DOHH2 (cell line): ENCODE data around the gene TMEM94.

Experiments
- H3F3A ChIP-seq: fragments of 200-600 bp; sonication (generic), shearing (Covaris generic); 2 replicates; pipeline ENCODE4 v1.6.0; 2016; ENCODE audit warnings: antibody characterized with exemption, mild to moderate bottlenecking; ENCODE audit not compliant: control insufficient read depth, insufficient read depth
- H3K27ac ChIP-seq: fragments of 200-600 bp; sonication (generic); 2 replicates; pipeline ENCODE4 v1.5.1; 2014; ENCODE audit warnings: low read depth, mild to moderate bottlenecking, low read length, moderate library complexity
- H3K27me3 ChIP-seq: fragments of 200-600 bp; sonication (generic); 2 replicates; pipeline ENCODE4 v1.6.1; 2014; ENCODE audit warnings: mild to moderate bottlenecking, low read length, mixed read lengths; ENCODE audit not compliant: control insufficient read depth
- H3K36me3 ChIP-seq: fragments of 200-600 bp; sonication (generic); 2 replicates; pipeline ENCODE4 v1.6.1; 2014; ENCODE audit warnings: mild to moderate bottlenecking, low read length, moderate library complexity, mixed read lengths; ENCODE audit not compliant: control insufficient read depth
- H3K4me1 ChIP-seq: fragments of 200-600 bp; sonication (generic); 2 replicates; pipeline ENCODE4 v1.6.1; 2014; ENCODE audit warnings: mild to moderate bottlenecking, low read length, mixed read lengths; ENCODE audit not compliant: control insufficient read depth
- H3K4me2 ChIP-seq: fragments of 200-600 bp; sonication (generic); 2 replicates; pipeline ENCODE4 v1.6.0; 2014; ENCODE audit warnings: mild to moderate bottlenecking, low read length, moderate library complexity
- H3K4me3 ChIP-seq: fragments of 200-600 bp; sonication (generic); 2 replicates; pipeline ENCODE4 v1.5.1; 2014; ENCODE audit warnings: mild to moderate bottlenecking, low read length, mixed read lengths
- H3K79me2 ChIP-seq: fragments of 200-600 bp; sonication (generic); 2 replicates; pipeline ENCODE4 v1.6.1; 2014; ENCODE audit warnings: mild to moderate bottlenecking, low read length, mixed read lengths; ENCODE audit not compliant: control insufficient read depth
- H3K9me2 ChIP-seq: fragments of 200-600 bp; sonication (generic); replicated peaks from 2 replicates; pipeline ENCODE4 v1.6.1; 2014; ENCODE audit warnings: mild to moderate bottlenecking, low read length, mixed read lengths; ENCODE audit not compliant: control insufficient read depth
- H3K9me3 ChIP-seq: fragments of 200-600 bp; sonication (generic); 2 replicates; pipeline ENCODE4 v1.6.1; 2014; ENCODE audit warnings: antibody characterized with exemption, low read length, mixed read lengths; ENCODE audit not compliant: control insufficient read depth, insufficient read depth
- H4K20me1 ChIP-seq: fragments of 200-600 bp; sonication (generic); 2 replicates; pipeline ENCODE4 v1.6.0; 2014; ENCODE audit warnings: low read depth, mild to moderate bottlenecking, antibody characterized with exemption, low read length, moderate library complexity; ENCODE audit not compliant: control insufficient read depth, insufficient read depth
- CTCF ChIP-seq: fragments of 200-600 bp; sonication (generic); IDR thresholded peaks from one replicate; pipeline ENCODE4 v1.5.1; 2014; ENCODE audit warnings: antibody characterized with exemption, mild to moderate bottlenecking, low read depth, low read length; ENCODE audit not compliant: poor library complexity, severe bottlenecking
- EZH2phosphoT487 ChIP-seq: fragments of 200-600 bp; sonication (generic); IDR thresholded peaks from 2 replicates; pipeline ENCODE4 v1.6.1; 2017; ENCODE audit warnings: borderline replicate concordance, mild to moderate bottlenecking, antibody characterized with exemption, low read length, moderate library complexity, mixed read lengths

The TMEM94 gene

GRCh38 chr17:75504347-75505151 is 48.1 kb downstream of the TMEM94 start:
- Histone ChIP-seq H4K20me1 (no peaks in the 10 kb centered on the region), H3K79me2 (no peaks in the 10 kb centered on the region), H3K36me3 (no peaks in the 10 kb centered on the region), H3K4me3 (no peak overlapping the region), H3K9me2 (no peaks in the 10 kb centered on the region), H3K27me3 (no peaks in the 10 kb centered on the region), H3K4me2 (no peak overlapping the region), H3K9me3 (no peaks in the 10 kb centered on the region), H3K27ac (no peak overlapping the region), H3F3A (no peaks in the 10 kb centered on the region), H3K4me1 (no peaks in the 10 kb centered on the region)
- TF ChIP-seq CTCF, result peak; percentile 73
- TF ChIP-seq EZH2phosphoT487, result no peak

- Histone ChIP-seq H3K79me2 (no peaks in the 10 kb centered on the region), H3K4me1 (no peaks in the 10 kb centered on the region), H3K4me3 (no peak overlapping the region), H3K27me3 (no peaks in the 10 kb centered on the region), H3K27ac (no peak overlapping the region), H3K36me3 (no peaks in the 10 kb centered on the region), H3K9me3 (no peaks in the 10 kb centered on the region), H3F3A (no peaks in the 10 kb centered on the region), H3K4me2 (no peak overlapping the region), H4K20me1 (no peaks in the 10 kb centered on the region), H3K9me2 (no peaks in the 10 kb centered on the region)
- TF ChIP-seq EZH2phosphoT487 (no peak), CTCF (no peak)
These were observed 48.6 kb downstream of the TMEM94 start for GRCh38 chr17:75505152-75505409.

DNA sequence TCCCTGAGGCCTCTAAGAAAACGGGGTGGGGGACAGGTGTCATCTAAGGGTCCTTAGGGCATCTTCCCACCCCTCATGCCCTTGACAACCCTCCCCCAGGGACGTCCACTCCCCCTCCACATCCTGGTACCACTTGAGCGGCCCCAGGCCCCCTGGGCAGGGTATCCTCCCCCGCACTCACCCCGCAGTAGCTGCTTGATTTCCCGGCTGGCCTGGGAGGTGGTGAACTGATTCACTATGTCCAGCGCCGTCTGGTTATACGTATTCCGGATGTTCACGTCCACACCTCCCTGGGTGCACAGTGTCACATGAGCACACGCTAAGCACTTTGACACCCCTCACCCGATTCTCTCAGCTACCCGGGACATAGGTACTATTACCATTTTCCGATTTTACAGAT is 49.2 kb downstream of the TMEM94 start:
- H3F3A ChIP-seq, result no peaks in the 10 kb centered on the region
- no peak overlapping the region for H3K27ac ChIP-seq
- H3K27me3 ChIP-seq, result no peaks in the 10 kb centered on the region
- no peak overlapping the region for H3K4me2 ChIP-seq
- no peaks in the 10 kb centered on the region for H3K36me3 ChIP-seq
- no peaks in the 10 kb centered on the region for H3K79me2 ChIP-seq
- H3K9me3 ChIP-seq, result no peaks in the 10 kb centered on the region
- no peak overlapping the region for H3K4me3 ChIP-seq
- TF ChIP-seq CTCF (no peak), EZH2phosphoT487 (no peak)
- no peaks in the 10 kb centered on the region for H4K20me1 ChIP-seq
- H3K4me1 ChIP-seq, result no peaks in the 10 kb centered on the region
- no peaks in the 10 kb centered on the region for H3K9me2 ChIP-seq
